Measurements from ENCODE around the gene SAFB.

- TF ChIP-seq CTCF (IDR thresholded peaks at IDR 0.05; ENCODE audit: poor library complexity) (no peak), EZH2 (IDR thresholded peaks at IDR 0.05; ENCODE audit: borderline replicate concordance) (no peak)
Measured at GRCh38 chr19:5681391-5682106, 58.7 kb downstream of the SAFB start.
